ENCODE measurements around the gene BTBD16.

- no peak for TF ChIP-seq CTCF (IDR thresholded peaks at IDR 0.05)
- no peak for TF ChIP-seq POLR2A (IDR thresholded peaks at IDR 0.05)
Measured at GRCh38 chr10:122233857-122234348, 37.2 kb upstream of the BTBD16 start.

Measured in testis (tissue), 2 donors.